K562 (cell line): ENCODE measurements around the gene AGRN. TPM values are rescaled to one million over a fixed set of nuclear protein-coding genes. Genes with fewer than 3 reads are reported as not detected.

Experiments used
- ATAC-seq: fragments of 200-7000 bp; cut with Tn5 transposase; 3 replicates; pipeline ENCODE4 v1.9.1; 2020; ENCODE audit warnings: moderate library complexity
- BruUV-seq: library from RNA; stranded (reverse); fragments of 400-500 nt; replicated peaks from 2 replicates; lab custom pipeline; 2021; lab: Mats Ljungman, UMichigan
- CTCF ChIA-PET: fragments of 300-600 bp; formaldehyde crosslinking; extraction: SDS; loops from one replicate; lab custom pipeline; 2021; ENCODE audit warnings: low intra/inter-chr PET ratio; lab: Yijun Ruan, JAX
- POLR2A ChIA-PET: fragments of 300-600, 350-650 bp; sonication (Branson Sonifier 250); formaldehyde crosslinking; extraction: SDS; loops from one replicate; lab custom pipeline; 2021; ENCODE audit warnings: antibody characterized with exemption, inconsistent platforms; lab: Yijun Ruan, JAX
- DNase-seq, 4 experiments: peaks; one replicate each; pipeline versions ENCODE4 v3.0.0 to v3.0.0-alpha.2; 2011 to 2018; ENCODE audit warnings: low spot score in 3 of 4, mixed read lengths in 3 of 4; ENCODE audit errors: extremely low read depth in 1 of 4
- FAIRE-seq: peaks from 2 replicates; lab custom pipeline; 2011; peaks lifted over from hg19 to GRCh38; lab: Jason Lieb, UNC
- H2AFZ ChIP-seq: 2 replicates; pipeline ENCODE4 v1.6.0; 2011; ENCODE audit warnings: low read depth, low read length, control low read depth, inconsistent platforms
- H3K27ac ChIP-seq: fragments of 200-600 bp; 3 replicates; pipeline ENCODE4 v1.8.0; 2011; ENCODE audit warnings: low read depth, mild to moderate bottlenecking, control low read depth, inconsistent platforms, low read length, moderate library complexity, mixed read lengths; ENCODE audit errors: extremely low read depth
- H3K27me3 ChIP-seq, 2 experiments: fragments of 300-600 bp in 1 of 2; 2 replicates in 1 of 2; 3 replicates in 1 of 2; pipeline versions ENCODE4 v1.6.0 to v1.8.0; 2011; ENCODE audit warnings: inconsistent platforms in 2 of 2, low read length in 2 of 2, mild to moderate bottlenecking in 1 of 2, mixed read lengths in 1 of 2, moderate library complexity in 1 of 2; ENCODE audit not compliant: control insufficient read depth in 2 of 2, insufficient read depth in 2 of 2
- H3K36me3 ChIP-seq: fragments of 300-600 bp; 3 replicates; pipeline ENCODE4 v1.8.0; 2011; ENCODE audit warnings: mild to moderate bottlenecking, low read length, inconsistent platforms; ENCODE audit not compliant: control insufficient read depth, insufficient read depth
- H3K4me1 ChIP-seq, 2 experiments: fragments of 200-600 bp in 1 of 2; replicated peaks in 1 of 2; 2 replicates in 1 of 2; 3 replicates in 1 of 2; pipeline versions ENCODE4 v1.5.1 to v1.8.0; 2011; ENCODE audit warnings: inconsistent platforms in 2 of 2, low read length in 2 of 2, mild to moderate bottlenecking in 1 of 2, mixed read lengths in 1 of 2, moderate library complexity in 1 of 2; ENCODE audit not compliant: control insufficient read depth in 2 of 2, insufficient read depth in 2 of 2
- H3K4me2 ChIP-seq: 2 replicates; pipeline ENCODE4 v1.6.1; 2011; ENCODE audit warnings: low read length, control low read depth, inconsistent platforms, mixed read lengths; ENCODE audit not compliant: insufficient read depth
- H3K4me3 ChIP-seq: fragments of 200-600 bp; sonication (generic), shearing (Covaris generic); 2 replicates; pipeline ENCODE4 v1.5.1; 2016; ENCODE audit warnings: control low read depth, inconsistent platforms
- H3K79me2 ChIP-seq: fragments of 200-600 bp; 3 replicates; pipeline ENCODE4 v1.8.0; 2011; ENCODE audit warnings: low read length, inconsistent platforms; ENCODE audit not compliant: control insufficient read depth, insufficient read depth
- H3K9ac ChIP-seq, 2 experiments: 2 replicates each; pipeline versions ENCODE4 v1.6.0 to v1.6.1; 2011; ENCODE audit warnings: low read depth in 2 of 2, low read length in 2 of 2, control low read depth in 1 of 2, inconsistent platforms in 1 of 2, mild to moderate bottlenecking in 1 of 2, mixed read lengths in 1 of 2; ENCODE audit not compliant: insufficient read depth in 1 of 2
- H3K9me1 ChIP-seq: one replicate; pipeline ENCODE4 v1.6.0; 2011; ENCODE audit warnings: inconsistent platforms, mild to moderate bottlenecking, low read length, moderate library complexity; ENCODE audit not compliant: control insufficient read depth, insufficient read depth
- H3K9me3 ChIP-seq: replicated peaks from 2 replicates; pipeline ENCODE4 v1.5.1; 2011; ENCODE audit warnings: low read depth, low read length, inconsistent platforms; ENCODE audit not compliant: control insufficient read depth, insufficient read depth
- H4K20me1 ChIP-seq: replicated peaks from 2 replicates; pipeline ENCODE4 v1.6.1; 2011; ENCODE audit warnings: low read length, inconsistent platforms, mixed read lengths; ENCODE audit not compliant: control insufficient read depth, insufficient read depth
- ARID1B ChIP-seq: fragments of 450-650 bp; IDR thresholded peaks from 2 replicates; pipeline ENCODE4 v1.6.1; 2016; ENCODE audit warnings: antibody characterized with exemption, mild to moderate bottlenecking, inconsistent platforms
- COPS2 ChIP-seq: fragments of 450-650 bp; conservative IDR thresholded peaks from 2 replicates; pipeline ENCODE4 v1.6.1; 2016; ENCODE audit warnings: mild to moderate bottlenecking, moderate library complexity
- CXXC5 ChIP-seq: fragments of 250-450 bp; sonication (Bioruptor Pico); IDR thresholded peaks from 2 replicates; pipeline ENCODE4 v1.8.0; 2022; ENCODE audit warnings: inconsistent platforms, mild to moderate bottlenecking, moderate library complexity
- FOXA1 ChIP-seq: fragments of 450-650 bp; IDR thresholded peaks from 2 replicates; pipeline ENCODE4 v1.6.1; 2016; ENCODE audit warnings: mild to moderate bottlenecking, borderline replicate concordance
- FOXJ2 ChIP-seq: fragments of 200-800 bp; sonication (Bioruptor generic); IDR thresholded peaks from 2 replicates; pipeline ENCODE4 v1.6.1; 2016; ENCODE audit warnings: missing genetic modification characterization, missing compliant biosample characterization
- ILK ChIP-seq: fragments of 450-650 bp; IDR thresholded peaks from 2 replicates; pipeline ENCODE4 v1.6.1; 2016; ENCODE audit warnings: missing genetic modification characterization, low read depth, mild to moderate bottlenecking, missing compliant biosample characterization, moderate library complexity, borderline replicate concordance
- KDM4B ChIP-seq, 2 experiments: fragments of 450-650 bp in 1 of 2; sonication (generic) in 1 of 2; IDR thresholded peaks; 2 replicates each; pipeline ENCODE4 v1.6.1; 2016 to 2017; ENCODE audit warnings: borderline replicate concordance in 2 of 2, antibody characterized with exemption in 1 of 2, low read depth in 1 of 2, mild to moderate bottlenecking in 1 of 2
- NFE2L1 ChIP-seq: fragments of 450-650 bp; IDR thresholded peaks from 2 replicates; pipeline ENCODE4 v1.6.1; 2016; ENCODE audit warnings: missing genetic modification characterization, low read depth, mild to moderate bottlenecking, missing compliant biosample characterization, moderate library complexity, borderline replicate concordance
- PRPF4 ChIP-seq: fragments of 200-400 bp; formaldehyde crosslinking; IDR thresholded peaks from one replicate; pipeline ENCODE4 v1.6.1; 2017; ENCODE audit warnings: low read length, low read depth, mild to moderate bottlenecking; ENCODE audit not compliant: insufficient read depth, poor library complexity, severe bottlenecking
- RUNX1 ChIP-seq: sonication (generic); IDR thresholded peaks from 2 replicates; pipeline ENCODE4 v1.6.1; 2016; ENCODE audit warnings: antibody characterized with exemption, low read depth
- TAF9B ChIP-seq: fragments of 450-650 bp; IDR thresholded peaks from 2 replicates; pipeline ENCODE4 v1.6.1; 2018; ENCODE audit warnings: mild to moderate bottlenecking; ENCODE audit not compliant: partially characterized antibody
- TCF3 ChIP-seq: sonication (generic); formaldehyde crosslinking; IDR thresholded peaks from 2 replicates; pipeline ENCODE4 v1.4.0; 2020; ENCODE audit warnings: mild to moderate bottlenecking, missing genetic modification reagents
- WGBS: fragments of 100-300 bp; shearing (Covaris generic); methylation state at CpG from one replicate; pipeline ENCODE4 v1.1.6; 2016; ENCODE audit warnings: low coverage, mixed read lengths; ENCODE audit not compliant: insufficient coverage; ENCODE audit errors: missing lambda C conversion rate; 5-methylcytosine and 5-hydroxymethylcytosine counted together
- in situ Hi-C: fragments of 300-500 bp; cut with MboI; formaldehyde crosslinking; loops from 4 replicates; pipeline ENCODE4 v1.15.0; 2018; ENCODE audit warnings: inconsistent platforms, mixed read lengths
- intact Hi-C: fragments of 100-400 bp; cut with micrococcal nuclease; formaldehyde crosslinking; loops from 2 replicates; pipeline ENCODE4 v1.14.2; 2022
- polyA plus RNA-seq, 8 experiments: library from polyadenylated mRNA; depleted of rRNA in 4 of 8; stranded (reverse) in 5 of 8; unstranded in 3 of 8; fragments of >200 nt; fragmentation: Nextera tagmentation in 2 of 8; fragmentation: Illumina TruSeq in 1 of 8; extraction: Ambion mirVana in 2 of 8; extraction: Trizol in 1 of 8; gene quantifications; 2 replicates each; pipeline versions ENCODE4 v1.2.1 to v1.2.3, GENCODE V29; 2011 to 2014; ENCODE audit warnings: inconsistent platforms in 1 of 8, missing spikeins in 1 of 8
- total RNA-seq, 7 experiments: library from RNA; depleted of rRNA in 6 of 7; stranded (reverse); fragments of >200 nt in 6 of 7; fragmentation: Illumina TruSeq in 2 of 7; extraction: Trizol in 2 of 7; gene quantifications; 2 replicates each; pipeline versions ENCODE4 v1.2.1 to v1.2.3, GENCODE V29; 2011 to 2021; ENCODE audit warnings: low replicate concordance in 1 of 7
- TF ChIP-seq, protein P1 (sequence below): conservative IDR thresholded peaks from 2 replicates; pipeline ENCODE4 v1.6.1; 2011; ENCODE audit warnings: low read depth, mild to moderate bottlenecking, low read length; ENCODE audit not compliant: control insufficient read depth
- TF ChIP-seq, protein P2 (sequence below): sonication (generic); formaldehyde crosslinking; IDR thresholded peaks from 2 replicates; pipeline ENCODE4 v1.8.0; 2022; ENCODE audit warnings: mild to moderate bottlenecking, missing genetic modification reagents

The AGRN gene
- total and polyA plus RNA-seq, 9 of the 15 experiments (the other 6 are each of a cell fraction or from before 2014, with no cell fraction given), result 0.04 to 111 (median 18.1) TPM

- TF ChIP-seq FOXA1, result no peak
- TF ChIP-seq ILK (tag), result no peak
- TF ChIP-seq, protein P1, sequence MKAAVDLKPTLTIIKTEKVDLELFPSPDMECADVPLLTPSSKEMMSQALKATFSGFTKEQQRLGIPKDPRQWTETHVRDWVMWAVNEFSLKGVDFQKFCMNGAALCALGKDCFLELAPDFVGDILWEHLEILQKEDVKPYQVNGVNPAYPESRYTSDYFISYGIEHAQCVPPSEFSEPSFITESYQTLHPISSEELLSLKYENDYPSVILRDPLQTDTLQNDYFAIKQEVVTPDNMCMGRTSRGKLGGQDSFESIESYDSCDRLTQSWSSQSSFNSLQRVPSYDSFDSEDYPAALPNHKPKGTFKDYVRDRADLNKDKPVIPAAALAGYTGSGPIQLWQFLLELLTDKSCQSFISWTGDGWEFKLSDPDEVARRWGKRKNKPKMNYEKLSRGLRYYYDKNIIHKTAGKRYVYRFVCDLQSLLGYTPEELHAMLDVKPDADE, result 0 out of 2 replicates have a peak, but pooled peaks have one; percentile 36
Observed at GRCh38 chr1:1020415-1021009, 592 bp downstream of the AGRN start (continued).

DNA sequence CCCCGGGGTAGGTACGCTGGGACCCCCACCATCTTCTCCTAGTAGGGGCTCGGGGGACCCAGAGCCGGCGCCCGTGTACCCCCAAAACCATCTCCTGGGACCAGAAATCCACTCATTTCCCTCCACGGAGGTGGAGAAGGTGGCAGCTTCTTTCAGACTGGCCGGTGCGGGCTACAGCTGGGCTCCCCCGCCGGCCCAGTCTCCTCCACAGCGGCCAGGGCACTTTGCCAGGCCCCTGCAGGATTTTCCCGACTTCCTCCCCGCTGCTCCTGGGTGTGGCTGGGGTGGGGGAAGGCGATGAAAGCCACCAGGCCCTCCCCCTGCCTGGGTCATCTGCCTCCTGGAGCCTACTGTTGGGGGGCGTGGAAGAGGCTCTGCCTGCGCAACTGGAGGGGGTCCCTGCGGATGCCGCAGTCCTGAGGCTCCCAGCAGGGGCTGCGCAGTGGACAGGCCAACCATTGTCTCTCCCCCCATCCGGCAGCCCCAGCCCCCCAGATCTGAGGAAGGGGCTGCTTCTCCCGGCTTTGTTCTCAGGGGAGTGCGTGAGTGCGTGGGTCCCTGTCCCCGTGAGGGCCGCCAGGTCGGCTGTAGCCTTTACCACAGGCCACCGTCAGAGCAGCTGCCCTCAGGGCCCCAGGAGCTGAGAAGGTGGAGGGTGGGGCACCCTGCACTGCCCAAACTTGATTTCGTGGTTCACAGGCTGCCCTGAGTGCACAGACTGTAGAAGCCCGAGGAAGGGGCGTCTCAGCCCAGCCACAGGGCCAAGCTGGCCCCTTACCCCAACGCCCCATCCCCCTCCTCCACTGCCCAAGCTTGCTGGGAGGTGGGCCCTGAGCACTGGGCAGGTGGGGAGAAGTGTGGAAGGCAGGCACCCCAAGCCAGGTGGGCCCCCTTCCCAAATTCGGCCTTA, 1.3 kb downstream of the AGRN start:
- intact Hi-C loops, result loop anchor here (5.0 kb wide), 1 partner anchor 41 kb away; no protein-coding TSS in a partner anchor
- ATAC-seq (peak; percentile 52), DNase-seq (peak; percentile 75 to 89 (median 80)), FAIRE-seq (peak; percentile 77)
- Histone ChIP-seq H3K4me3 (peak overlapping the region; percentile 76), H2AFZ (no peak overlapping the region), H3K79me2 (peaks cover 40% of the 10 kb centered on the region), H3K9ac (peak overlapping the region; percentile 56 to 99), H3K36me3 (peaks cover 43% of the 10 kb centered on the region; the same call in 1 of the 3 replicates), H3K9me3 (no peaks in the 10 kb centered on the region), H3K4me1 (peaks cover 29 to 75% of the 10 kb centered on the region in 2 experiments), H4K20me1 (peaks cover 15% of the 10 kb centered on the region), H3K4me2 (peak overlapping the region; percentile 79), H3K27ac (peak overlapping the region; percentile 80; the same call in 2 of the 3 replicates), H3K9me1 (peaks cover 12% of the 10 kb centered on the region), H3K27me3 (no peaks in the 10 kb centered on the region)
- WGBS, result 16% methylated on average over 32 of the region's 33 CpGs
- TSS peak; percentile 34 for BruUV-seq
- in situ Hi-C loops, result no loop called here
- CTCF ChIA-PET, result no interaction called here
- POLR2A ChIA-PET, result interaction anchor here (0.6 to 1.1 kb wide), 4 partner anchors 7 to 41 kb away, joined by 3 to 6 read pairs (median 3); partner anchors contain the start of gene ISG15
- TF ChIP-seq COPS2 (no peak), KDM4B (IDR thresholded peaks at IDR 0.05; ENCODE audit: borderline replicate concordance in 2 of 2, low read depth in 1 of 2) (peak in 1 of 2 experiments; percentile 72; a peak in 1 of 4 replicates), TAF9B (no peak), ARID1B (peak; percentile 31; the same call in 1 of the 2 replicates), TCF3 (no peak), CXXC5 (CRISPR knock-in tag) (peak; percentile 56), FOXJ2 (no peak), NFE2L1 (no peak), RUNX1 (no peak), PRPF4 (no peak)
- TF ChIP-seq, protein P2, sequence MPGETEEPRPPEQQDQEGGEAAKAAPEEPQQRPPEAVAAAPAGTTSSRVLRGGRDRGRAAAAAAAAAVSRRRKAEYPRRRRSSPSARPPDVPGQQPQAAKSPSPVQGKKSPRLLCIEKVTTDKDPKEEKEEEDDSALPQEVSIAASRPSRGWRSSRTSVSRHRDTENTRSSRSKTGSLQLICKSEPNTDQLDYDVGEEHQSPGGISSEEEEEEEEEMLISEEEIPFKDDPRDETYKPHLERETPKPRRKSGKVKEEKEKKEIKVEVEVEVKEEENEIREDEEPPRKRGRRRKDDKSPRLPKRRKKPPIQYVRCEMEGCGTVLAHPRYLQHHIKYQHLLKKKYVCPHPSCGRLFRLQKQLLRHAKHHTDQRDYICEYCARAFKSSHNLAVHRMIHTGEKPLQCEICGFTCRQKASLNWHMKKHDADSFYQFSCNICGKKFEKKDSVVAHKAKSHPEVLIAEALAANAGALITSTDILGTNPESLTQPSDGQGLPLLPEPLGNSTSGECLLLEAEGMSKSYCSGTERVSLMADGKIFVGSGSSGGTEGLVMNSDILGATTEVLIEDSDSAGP, result no peak
